Colon (tissue), 2 donors: Measurements from ENCODE around the gene CA10.

Source experiments
- FAIRE-seq: peaks from 2 replicates; lab custom pipeline; 2012; peaks lifted over from hg19 to GRCh38; lab: Jason Lieb, UNC
- donor health status: control.
- donor health status: control.

Gene CA10

GRCh38 chr17:51947160-51947735, 211.3 kb downstream of the CA10 start:
- no peak for FAIRE-seq

DNA sequence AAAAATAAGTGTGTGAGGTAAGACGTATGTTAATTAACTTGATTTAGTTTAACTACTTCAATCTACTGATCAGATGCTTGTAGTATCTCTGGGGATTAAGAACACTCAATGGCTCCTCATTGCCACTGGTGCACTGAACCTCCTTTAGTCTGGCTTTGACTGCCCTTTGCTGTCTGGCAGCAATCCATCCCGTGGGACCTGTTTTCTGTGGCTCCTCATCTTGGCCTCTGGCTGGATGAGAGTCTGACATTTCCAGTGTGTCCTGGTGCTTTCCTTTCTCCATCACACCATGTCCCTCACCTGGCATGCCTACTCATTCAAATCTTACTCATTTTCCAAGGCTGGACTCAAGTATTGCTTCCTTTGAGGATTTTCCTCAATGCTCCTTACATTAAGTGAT, 212.2 kb downstream of the CA10 start:
- FAIRE-seq = no peak

GRCh38 chr17:51941272-51941671, 217.2 kb downstream of the CA10 start:
- FAIRE-seq = no peak

DNA sequence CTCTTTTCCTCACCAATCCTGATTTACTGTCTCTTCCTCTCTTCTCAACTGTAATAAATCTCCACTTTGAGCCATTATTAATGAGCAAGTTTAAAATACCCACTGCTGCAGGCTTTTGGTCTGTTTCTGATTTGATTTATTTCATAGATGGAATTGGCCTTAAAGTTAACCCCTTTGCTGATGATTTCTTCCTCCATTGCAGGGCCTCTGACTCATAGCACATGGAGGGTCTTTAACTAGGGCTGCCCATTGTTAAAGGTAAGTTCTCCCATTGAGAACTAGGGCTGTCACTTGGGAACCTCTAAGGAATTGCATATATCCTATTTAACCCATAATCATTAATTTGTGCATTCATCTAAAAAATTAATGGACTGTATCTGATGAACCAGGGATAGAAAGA, 221.2 kb downstream of the CA10 start:
- no peak for FAIRE-seq

DNA sequence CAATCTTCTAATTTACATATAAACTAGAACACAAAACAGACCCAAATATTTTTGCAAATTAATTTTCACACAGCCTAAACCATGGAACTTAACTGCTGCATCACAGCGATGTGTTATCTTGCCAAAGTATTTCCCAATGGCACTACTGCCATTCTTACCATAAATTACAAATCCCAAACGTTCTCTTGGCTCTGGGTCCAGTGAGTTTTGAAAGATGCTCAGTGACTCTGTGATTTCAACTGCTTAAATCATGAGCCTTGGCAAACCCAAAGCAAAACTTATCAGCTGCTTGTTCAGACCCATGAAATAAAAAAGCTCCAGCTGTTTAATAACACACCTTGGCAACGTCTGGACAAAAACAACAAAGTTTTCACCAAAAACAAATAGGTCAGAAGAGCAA, 223.0 kb downstream of the CA10 start:
- FAIRE-seq = no peak

DNA sequence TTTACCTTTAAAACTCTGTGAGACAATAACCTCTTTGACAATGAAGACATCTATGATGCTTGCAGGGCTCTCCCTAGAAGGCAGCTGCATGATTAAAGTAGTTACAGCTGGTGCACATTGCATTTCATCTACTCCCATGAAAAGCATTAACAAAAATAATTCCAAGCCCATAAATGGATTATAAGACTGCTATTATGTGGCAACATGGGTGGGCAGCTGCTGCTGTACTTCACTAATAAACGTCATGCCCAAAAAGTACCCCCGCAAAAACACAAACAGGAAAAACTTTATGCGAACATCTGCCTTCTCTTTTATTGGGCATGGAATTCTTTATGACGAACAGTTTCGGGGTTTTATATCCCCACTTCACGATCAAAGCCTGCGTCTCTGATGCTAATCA, 224.9 kb downstream of the CA10 start:
- FAIRE-seq = no peak

DNA sequence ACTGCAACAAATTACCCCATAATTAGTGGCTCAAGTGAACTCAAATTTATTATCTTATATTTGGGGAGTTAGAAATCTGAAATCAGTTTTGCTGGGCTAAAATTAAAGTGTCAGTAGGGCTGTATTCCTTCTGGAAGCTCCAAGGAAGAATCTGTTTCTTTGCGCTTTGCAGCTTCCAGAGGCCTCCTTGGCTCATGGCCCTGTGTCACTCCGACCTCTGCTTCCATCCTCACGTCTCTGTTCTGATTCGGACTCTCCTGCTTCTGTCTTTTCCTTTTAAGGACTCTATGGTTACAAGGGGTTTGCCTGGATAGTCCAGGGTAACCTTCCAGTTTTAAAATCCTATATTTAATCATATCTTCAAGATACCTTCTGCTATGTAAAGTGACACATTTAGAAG, 232.1 kb downstream of the CA10 start:
- no peak for FAIRE-seq

- FAIRE-seq = no peak
These were observed 237.0 kb downstream of the CA10 start for GRCh38 chr17:51921500-51921899.

DNA sequence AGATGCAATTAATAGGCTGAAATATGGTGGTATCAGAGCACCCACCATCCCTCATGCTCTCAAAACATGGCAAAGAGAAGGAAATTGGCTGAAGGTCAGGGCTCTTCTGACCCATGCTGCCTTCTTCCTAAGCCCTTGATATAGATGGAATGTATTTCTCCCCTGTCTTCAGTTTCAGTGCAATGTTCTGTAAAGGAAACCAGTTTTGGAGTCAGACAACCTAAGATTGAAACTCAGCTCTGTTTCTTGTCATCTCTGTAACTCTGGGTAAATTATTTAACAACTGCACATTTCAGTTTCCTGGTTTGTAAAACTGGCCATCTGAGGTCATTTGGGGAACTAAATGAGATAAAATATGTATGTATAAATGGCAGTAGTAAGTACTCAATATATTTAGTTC, 243.9 kb downstream of the CA10 start:
- FAIRE-seq = no peak

GRCh38 chr17:51913491-51914205, 244.9 kb downstream of the CA10 start:
- no peak for FAIRE-seq

DNA sequence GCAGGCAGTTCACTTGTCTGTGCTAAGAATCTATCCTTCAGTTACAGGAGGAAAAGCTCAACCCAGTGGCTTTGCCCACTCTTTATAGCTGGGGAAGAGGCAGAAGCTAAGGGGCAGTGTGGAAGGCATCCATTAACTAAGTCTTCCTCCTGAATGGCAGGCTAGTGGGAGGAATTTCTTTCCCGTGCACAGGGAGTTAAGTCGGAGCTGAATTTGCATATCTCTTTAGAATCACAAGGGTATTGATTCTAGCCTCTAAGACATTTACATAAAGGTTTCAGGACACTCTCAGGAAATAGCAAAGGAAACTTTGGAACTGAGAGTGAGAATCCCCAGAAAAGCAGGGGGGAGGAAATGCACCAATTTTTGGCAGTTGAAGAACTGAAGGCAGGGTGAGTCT, 245.6 kb downstream of the CA10 start:
- FAIRE-seq = no peak

DNA sequence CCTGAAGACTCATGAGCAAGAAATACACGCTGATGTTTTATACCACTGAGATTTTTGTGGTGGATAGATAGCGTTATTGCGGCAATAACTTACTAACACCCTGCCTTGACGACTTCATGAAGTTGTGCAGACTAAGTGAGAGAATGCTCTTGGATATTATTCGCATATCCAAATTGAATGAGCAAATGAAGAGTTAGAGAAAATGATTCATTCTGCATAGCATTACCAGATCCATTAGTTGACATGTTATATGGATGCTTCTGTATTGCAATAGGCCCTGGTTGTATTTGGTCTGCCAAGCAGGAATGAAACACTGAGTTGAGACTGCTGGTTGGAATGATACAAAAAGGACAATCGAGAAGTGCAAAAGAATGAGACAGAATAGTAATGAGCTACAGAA, 247.3 kb downstream of the CA10 start:
- FAIRE-seq = no peak

DNA sequence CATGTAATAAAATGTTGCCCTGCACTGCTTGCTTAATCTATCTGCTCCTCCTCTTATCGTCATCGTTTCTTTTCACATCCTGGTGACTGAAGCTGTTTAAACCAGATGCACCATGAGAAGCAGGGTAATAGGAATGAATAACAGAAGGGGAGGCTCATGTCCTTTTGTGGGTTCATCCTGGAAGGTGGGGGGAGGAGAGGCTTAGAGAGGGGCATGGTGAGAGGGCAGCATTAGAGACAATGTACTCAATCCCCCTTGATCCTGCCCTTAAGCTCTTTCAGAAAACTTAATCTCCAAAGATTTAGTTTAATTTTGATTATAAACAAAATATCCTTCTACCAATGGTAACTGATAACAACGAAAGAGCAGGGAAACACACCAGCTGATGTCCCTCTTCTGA, 248.5 kb downstream of the CA10 start:
- no peak for FAIRE-seq

GRCh38 chr17:51908841-51909537, 249.5 kb downstream of the CA10 start:
- FAIRE-seq = no peak

DNA sequence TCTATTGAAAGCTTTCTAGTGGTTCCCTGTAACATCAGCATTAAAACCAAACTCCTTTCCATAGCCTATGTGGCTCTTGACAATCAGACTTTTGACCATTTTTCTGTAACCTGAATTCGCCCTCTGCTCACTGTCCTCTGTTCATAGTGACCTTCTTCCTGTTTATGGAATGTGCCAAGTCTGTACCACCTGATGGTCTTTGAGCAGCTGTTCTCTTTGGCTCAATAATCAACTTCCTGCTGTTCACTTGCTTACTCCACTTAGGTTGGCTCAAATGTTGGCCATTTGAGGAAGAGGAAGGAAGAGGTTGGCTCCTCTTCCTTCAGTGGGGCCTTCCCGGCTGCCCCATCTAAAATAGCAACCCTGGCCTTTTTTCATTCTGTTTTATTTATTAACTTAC, 251.5 kb downstream of the CA10 start:
- no peak for FAIRE-seq

- FAIRE-seq = no peak
These were observed 254.1 kb downstream of the CA10 start for GRCh38 chr17:51904379-51904778.

DNA sequence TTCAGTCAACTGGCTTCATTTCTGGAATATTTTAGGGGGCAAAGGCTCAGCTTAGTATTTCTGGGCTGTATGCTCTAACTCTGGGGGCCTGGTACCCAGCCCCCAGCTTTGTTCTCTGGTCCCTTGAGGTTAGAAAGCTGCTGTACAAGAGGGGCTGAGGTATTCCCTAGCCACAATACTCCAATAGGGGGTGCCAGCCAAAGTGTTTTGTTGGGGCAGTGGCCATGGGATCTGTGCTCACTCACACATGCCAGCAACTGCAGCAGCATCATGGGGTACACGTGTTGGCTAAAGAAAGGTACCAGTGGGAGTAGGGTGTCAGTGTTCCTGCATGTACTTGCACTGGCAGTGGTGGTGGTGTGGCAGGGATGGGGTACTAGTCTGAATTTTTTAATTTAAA, 257.3 kb downstream of the CA10 start:
- no peak for FAIRE-seq

- FAIRE-seq = no peak
These were observed 266.6 kb downstream of the CA10 start for GRCh38 chr17:51891936-51892335.

DNA sequence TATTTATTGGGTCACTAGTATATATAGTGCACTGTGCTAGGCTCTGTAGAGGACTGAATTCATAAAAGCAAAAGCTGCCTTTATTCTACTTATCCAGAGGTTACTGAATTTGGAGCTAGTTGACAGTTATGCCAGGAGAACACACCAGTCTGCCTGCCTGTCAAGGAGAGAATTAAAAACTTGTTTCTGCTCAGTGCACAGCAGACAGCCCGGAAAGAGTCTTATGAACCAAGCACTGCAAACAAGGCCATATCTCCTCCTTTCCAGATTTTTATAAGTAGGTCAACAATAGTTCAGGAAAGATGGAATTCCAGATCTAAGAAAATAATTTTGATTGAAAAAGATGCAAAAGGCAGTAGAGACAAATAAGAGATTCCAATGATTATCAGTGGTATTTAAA, 267.8 kb downstream of the CA10 start:
- no peak for FAIRE-seq

DNA sequence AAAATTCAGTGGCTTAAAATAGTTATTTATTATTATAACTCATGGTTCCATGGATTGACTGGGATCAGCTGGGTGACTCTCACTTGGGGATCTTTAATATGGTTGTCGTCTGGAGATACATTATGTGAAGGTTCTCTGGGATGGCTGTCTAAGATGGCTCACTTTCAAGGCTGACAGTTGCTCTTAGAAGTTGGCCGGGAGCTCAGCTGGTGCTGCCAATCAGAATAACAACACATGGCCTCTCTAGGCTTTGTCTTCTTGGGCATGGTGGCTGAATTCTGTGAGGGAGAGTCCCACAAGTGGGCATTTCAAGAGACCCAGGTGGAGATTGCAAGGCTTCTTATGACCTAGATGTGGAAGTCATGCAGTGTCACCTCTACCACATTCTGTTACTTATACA, 269.7 kb downstream of the CA10 start:
- no peak for FAIRE-seq

DNA sequence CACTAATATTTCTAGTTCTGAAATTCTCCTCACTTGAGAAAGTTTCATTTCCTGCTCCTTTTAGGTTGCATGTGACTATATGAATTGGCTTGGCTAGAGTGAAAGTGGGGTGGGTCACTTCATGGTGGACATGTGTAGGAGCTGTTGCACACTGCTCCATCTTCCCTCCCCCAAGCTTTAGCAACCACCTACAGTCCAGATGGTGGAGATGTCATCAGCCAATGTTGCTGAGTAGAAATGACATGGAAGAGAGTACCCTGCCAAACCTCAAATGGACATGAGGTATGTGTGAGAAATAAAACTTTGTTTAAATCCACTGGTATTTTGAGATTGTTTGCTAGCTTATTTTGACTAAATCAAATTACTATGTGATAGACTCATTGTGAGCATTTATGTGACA, 281.5 kb downstream of the CA10 start:
- no peak for FAIRE-seq

- no peak for FAIRE-seq
These were observed 285.2 kb downstream of the CA10 start for GRCh38 chr17:51873302-51873701.

GRCh38 chr17:51869387-51869786, 289.1 kb downstream of the CA10 start:
- no peak for FAIRE-seq
